ENCODE results near the gene VAT1. TPM values are rescaled to one million over a fixed set of nuclear protein-coding genes. Genes with fewer than 3 reads are reported as not detected.
"Not testable (repeated sequence)": the region's sequence is repeated elsewhere in the genome, so short reads cannot be mapped to it uniquely, and the experiment has no call there.

VAT1 gene
- total RNA-seq, 2 donors from 2014 or later, result 51.4 to 99.8 TPM

- Histone ChIP-seq H3K27me3 (no peaks in the 10 kb centered on the region), H3K27ac (peak overlapping the region; percentile 35 to 56), H3K36me3 (peaks cover 11% of the 10 kb centered on the region), H3K4me1 (peaks cover 0 to 71% of the 10 kb centered on the region in 2 donors), H3K4me3 (no peak overlapping the region), H3K9me3 (no peaks in the 10 kb centered on the region)
- no peak for DNase-seq (ENCODE audit: low spot score)
- no peak for TF ChIP-seq CTCF (IDR thresholded peaks at IDR 0.05)
These were observed 11.4 kb downstream of the VAT1 start for GRCh38 chr17:43010667-43011308.

- Histone ChIP-seq H3K27ac (peak within 1 kb of the TSS; percentile 82 to 88), H3K4me1 (peaks cover 0 to 33% of the 10 kb centered on the region in 2 donors), H3K27me3 (no peaks in the 10 kb centered on the region), H3K9me3 (no peaks in the 10 kb centered on the region), H3K36me3 (peaks cover 20% of the 10 kb centered on the region), H3K4me3 (peak within 1 kb of the TSS; percentile 55 to 64)
- peak; percentile 92 for DNase-seq (ENCODE audit: low spot score)
- peak; percentile 15 to 77 for TF ChIP-seq CTCF (IDR thresholded peaks at IDR 0.05)
These were observed 15.3 kb downstream of the VAT1 start, which contains the start of gene IFI35 for GRCh38 chr17:43006639-43007551. Gene IFI35, plus strand, starts transcription at chr17:43006784. Its CDS starts 164 bp downstream, at chr17:43006948.

- no peak for DNase-seq (ENCODE audit: low spot score)
- Histone ChIP-seq H3K27ac (no peak overlapping the region), H3K4me3 (no peak overlapping the region), H3K27me3 (no peaks in the 10 kb centered on the region), H3K4me1 (peaks cover 0 to 37% of the 10 kb centered on the region in 2 donors), H3K36me3 (peaks cover 45% of the 10 kb centered on the region), H3K9me3 (no peaks in the 10 kb centered on the region)
- no peak for TF ChIP-seq CTCF (IDR thresholded peaks at IDR 0.05)
These were observed 18.5 kb downstream of the VAT1 start for GRCh38 chr17:43003542-43004172.

GRCh38 chr17:43000894-43001293 is 21.3 kb downstream of the VAT1 start:
- H3K27me3 ChIP-seq; DNase-seq (ENCODE audit: low spot score); H3K4me3 ChIP-seq; H3K9me3 ChIP-seq; H3K27ac ChIP-seq: not testable (repeated sequence)
- peaks cover 45% of the 10 kb centered on the region for H3K36me3 ChIP-seq
- peaks cover 0 to 38% of the 10 kb centered on the region in 2 donors for H3K4me1 ChIP-seq

GRCh38 chr17:42999003-42999525 is 23.1 kb downstream of the VAT1 start:
- peaks cover 45% of the 10 kb centered on the region for H3K36me3 ChIP-seq
- peak overlapping the region; percentile 87 to 93 for H3K27ac ChIP-seq
- peak overlapping the region; percentile 73 to 76 for H3K4me3 ChIP-seq
- H3K27me3 ChIP-seq, result no peaks in the 10 kb centered on the region
- H3K4me1 ChIP-seq, result peaks cover 0 to 38% of the 10 kb centered on the region in 2 donors
- H3K9me3 ChIP-seq, result no peaks in the 10 kb centered on the region
- TF ChIP-seq CTCF (IDR thresholded peaks at IDR 0.05), result no peak
- no peak for DNase-seq (ENCODE audit: low spot score)
